Activated CD8-positive, alpha-beta memory T cell treated with anti-CD3 and anti-CD28 coated beads, Interleukin-2, amount 50 U/mL, for 24 hours (primary cell): Measurements from ENCODE around the gene ERVK3-1.
"Not testable (repeated sequence)": the region's sequence is repeated elsewhere in the genome, so short reads cannot be mapped to it uniquely, and the experiment has no call there.

Source experiments
- DNase-seq: peaks from one replicate; pipeline ENCODE4 v3.0.0-alpha.2; 2020; ENCODE audit errors: extremely low read depth

ERVK3-1 gene

DNA sequence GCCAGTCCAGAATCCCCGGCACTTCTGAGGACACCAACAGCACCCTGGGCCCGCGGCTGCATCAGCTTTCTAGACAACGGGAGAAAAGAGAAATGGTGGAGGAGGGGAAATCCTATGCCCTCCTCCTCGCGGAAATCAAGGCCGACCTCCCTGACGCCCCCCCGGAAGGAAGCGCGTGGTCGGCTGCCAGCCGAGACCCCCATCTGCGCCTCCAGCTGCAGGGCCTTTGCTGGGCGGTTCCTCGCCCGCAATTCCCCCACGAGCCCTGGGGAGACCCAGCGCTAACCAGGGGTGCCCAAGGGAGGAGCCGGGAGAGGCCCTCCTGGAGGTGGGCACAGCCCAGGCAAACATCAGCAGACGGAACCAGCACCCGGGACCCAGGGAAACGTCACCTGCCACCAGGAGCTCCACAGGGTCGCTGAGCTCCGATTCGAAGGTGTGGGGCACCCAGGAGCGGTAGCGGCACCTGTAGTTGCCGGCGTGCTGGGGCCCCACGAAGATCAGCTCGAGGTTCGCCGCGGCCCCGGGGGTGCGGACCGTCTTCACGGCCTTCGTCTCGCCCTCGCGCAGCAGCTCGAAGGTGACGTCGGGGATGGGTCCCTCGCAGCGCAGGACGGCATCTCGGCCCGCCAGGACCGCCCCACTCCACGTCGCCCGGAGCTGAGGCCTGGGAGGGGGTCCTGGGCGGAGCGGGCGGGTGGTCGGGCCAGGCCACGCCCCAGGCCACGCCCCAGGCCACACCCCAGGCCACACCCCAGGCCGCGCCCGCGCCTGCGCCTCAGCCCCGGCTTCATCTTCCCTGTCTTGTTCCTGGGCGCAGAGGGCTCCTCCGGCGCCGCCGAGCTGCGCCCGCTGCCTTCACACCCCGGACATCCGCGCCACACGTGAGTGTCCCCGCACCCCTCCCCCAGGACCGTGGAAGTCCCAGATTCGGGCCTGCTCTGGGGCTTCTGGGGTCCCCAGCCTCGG lies 42.1 kb downstream of the ERVK3-1 start:
- DNase-seq = peak; percentile 20

GRCh38 chr19:58348080-58348479 lies 42.9 kb downstream of the ERVK3-1 start:
- DNase-seq = not testable (repeated sequence)

DNA sequence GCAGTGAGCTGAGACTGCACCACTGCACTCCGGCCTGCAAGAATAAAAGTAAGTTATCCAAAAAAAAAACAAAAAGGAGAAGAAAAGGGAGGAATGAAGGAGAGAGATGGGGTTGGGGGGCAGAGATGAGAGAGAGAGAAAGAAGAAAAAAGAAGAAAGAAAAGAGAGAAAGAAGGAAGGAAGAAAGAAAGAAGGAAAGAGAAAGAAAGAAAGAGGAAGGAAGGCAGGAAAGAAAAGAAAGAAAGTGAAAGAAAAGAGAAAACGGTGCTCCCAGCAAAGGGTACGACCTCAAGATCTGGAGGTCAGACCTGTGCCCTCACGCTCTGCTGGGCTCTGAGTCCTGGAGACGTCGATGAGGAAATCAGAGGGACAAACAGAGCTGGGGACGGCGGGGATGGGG lies 44.4 kb downstream of the ERVK3-1 start:
- no peak for DNase-seq

- no peak for DNase-seq
Measured at GRCh38 chr19:58350001-58350861, 45.1 kb downstream of the ERVK3-1 start.

GRCh38 chr19:58350871-58351557 lies 45.8 kb downstream of the ERVK3-1 start:
- DNase-seq = no peak

DNA sequence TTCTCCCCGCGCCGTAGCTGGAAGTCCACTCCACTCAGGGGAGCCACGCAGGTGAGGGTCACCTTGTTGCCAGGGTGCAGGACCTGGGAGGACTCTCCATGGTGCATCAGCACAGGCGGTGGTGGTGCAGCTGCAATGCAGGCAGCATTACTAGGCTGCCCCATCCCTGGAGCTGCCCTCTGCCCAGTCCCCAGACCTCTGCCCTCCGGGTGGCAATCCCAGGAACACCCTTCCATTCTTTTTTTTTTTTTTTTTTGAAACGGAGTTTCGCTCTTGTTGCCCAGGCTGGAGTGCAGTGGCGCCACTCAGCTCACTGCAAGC lies 46.3 kb downstream of the ERVK3-1 start:
- DNase-seq = no peak

DNA sequence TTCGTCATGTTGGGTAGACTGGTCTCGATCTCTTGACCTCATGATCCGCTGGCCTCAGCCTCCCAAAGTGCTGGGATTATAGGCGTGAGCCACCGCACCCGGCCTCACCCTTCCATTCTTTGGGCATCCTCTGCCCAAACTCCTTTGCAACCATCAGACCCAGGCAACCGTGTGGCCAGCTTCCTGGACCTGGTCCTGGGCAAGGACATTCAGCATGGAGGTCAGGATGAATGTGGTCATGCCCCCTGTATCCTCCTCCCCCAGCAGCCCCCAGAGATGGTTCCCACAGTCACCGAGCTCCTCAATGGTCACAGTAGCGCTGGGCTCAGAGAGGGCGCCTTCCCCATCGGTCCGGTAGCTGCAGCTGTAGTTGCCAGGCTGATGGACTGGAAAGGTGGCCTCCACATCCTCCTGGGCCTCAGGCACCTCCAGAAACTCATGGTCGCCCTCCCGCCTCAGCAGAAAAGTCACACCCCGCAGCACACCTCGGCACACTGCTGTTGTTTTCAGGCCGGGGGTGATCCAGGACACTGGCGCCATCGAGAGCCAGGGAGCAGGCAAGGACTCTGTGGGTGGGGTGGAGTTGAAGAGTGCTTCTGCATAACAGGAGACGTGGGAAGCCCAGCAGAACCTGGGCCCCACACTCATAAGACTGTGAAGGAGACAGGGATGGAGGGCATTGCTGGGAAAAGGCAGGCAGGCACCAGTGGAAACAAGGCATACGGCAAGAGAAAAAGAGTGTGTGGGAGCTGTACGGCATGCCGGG lies 47.0 kb downstream of the ERVK3-1 start:
- no peak for DNase-seq

DNA sequence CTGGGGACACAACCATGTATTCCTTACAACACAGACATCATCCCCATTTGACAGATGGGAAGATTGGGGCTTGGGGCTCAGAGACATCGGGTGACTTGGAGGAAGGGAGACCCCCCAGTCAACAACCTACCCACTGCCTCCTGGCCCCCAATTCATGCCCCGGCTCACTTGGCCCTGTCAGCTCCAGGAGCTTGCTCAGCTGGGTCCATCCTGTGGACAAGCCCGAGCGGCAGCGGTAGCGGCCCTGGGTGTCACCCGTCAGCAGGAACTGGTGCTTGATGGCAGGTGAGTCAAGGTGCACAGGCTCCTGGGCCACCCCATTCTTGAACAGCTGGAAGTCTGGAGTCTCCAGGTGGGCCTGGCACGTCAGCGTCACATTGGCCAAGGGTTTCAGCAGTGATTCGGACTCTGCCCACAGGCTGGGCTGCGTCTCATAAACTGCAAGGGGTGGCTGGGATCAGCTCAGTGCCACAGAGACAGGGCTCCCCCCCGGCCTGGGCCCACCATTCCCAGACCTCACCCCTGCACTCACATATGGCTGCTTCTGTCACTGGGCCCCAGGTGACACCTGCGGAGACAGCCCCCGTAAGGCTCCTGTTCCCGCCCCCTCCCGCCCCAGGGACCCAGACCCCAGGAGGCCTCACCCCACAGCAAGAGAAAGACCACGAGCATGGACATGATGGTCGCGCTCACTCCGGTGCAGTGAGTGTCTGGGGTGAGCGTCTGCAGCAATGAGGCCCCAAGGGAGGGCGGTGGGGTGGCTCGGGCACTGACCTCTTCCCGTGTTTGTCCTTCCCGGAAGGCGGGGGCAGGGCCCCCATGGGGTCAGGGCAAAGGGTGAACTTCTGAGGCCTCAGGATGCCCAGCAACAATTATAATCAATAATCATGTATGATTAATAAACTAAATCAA lies 47.8 kb downstream of the ERVK3-1 start, which contains the start of gene A1BG:
TSS of gene A1BG (minus strand) at position 733 of the 912 bp plus-strand sequence. CDS start at position 678, 55 bp downstream.
- DNase-seq = no peak

DNA sequence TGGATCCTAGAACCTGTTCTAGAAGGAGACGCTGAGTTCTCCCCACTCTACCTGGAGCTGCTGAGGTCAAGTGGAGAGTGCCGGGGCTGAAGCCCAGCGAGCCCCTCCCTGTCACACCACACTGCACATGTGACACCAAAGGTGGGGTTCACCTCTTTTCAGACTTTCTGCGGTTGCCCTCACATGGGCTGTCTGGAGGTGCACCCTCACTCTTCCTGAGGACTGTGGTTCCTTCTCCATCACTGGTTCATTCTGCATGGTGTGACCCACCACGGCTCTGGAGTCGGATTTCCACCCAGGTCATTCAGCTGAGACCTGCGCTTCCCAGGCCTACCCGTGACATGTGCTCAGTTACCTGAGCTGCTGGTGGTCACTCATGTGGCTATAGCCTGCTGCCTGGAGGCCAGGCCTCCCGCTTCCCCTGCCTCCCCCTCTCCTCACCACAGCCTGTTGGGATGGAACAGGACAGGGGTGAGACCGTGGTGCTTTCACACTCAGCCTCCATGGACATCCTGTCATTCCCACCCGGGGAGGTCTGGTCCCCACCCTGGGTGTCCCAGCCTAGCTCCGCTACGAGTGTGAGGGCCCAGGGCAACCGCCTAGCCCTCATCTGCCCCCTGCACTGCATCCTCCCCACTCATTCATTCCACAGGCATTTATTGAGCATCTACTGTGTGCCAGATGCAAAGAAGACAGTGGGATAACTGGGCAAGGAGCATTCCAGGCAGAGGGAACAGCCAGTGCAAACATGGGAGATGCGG lies 48.7 kb downstream of the ERVK3-1 start:
- DNase-seq = no peak

DNA sequence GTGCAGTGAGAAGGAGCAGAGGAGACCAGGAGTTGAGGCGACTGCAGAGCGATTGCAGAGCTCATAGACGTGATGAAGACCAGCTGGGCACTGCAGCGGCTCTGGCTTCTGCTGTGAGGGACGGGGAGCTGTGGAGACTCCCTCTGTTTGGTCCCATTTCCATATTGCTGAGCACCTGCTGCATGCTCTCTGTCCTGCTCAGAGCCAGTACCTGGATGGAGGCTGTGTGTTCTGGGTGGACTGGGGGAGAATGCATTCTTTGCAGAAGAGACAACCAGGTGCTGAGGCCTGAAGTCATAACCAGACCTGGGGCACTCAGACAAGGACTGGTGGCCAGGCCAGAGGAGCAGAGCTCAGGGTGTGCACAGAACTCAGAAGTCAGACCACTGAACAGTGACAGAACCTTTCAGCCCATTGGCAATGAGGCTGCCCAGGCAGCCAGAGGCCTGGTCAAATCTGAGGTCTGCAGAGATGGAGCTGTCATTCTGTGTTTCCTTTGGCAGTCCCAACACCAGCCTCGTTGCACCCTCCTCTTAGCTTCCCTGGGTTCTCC lies 49.4 kb downstream of the ERVK3-1 start:
- no peak for DNase-seq

DNA sequence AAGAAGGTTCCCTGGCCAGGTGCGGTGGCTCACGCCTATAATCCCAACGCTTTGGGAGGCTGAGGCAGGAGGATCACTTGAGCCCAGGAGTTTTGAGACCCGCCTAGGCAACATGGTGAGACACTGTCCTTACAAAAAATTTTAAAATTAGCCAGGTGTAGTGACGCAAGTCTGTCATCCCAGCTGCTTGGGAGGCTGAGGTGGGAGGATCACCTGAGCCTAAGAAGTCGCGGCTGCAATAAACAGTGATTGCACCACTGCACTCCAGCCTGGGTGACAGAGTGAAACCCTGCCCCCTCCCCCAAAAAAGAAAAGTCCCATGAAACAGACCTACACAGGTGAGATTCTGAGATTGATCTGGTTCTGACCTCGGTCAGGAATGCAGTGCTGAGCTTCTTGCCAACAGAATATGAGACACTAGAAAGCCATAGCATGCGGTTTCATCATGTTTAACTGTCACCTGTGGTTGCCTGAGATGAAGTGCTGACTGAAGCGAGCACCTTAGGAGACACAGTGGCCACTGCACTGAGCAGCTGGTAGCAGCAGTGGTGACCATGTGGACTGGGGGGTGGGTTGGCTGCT lies 50.1 kb downstream of the ERVK3-1 start:
- DNase-seq = no peak

DNA sequence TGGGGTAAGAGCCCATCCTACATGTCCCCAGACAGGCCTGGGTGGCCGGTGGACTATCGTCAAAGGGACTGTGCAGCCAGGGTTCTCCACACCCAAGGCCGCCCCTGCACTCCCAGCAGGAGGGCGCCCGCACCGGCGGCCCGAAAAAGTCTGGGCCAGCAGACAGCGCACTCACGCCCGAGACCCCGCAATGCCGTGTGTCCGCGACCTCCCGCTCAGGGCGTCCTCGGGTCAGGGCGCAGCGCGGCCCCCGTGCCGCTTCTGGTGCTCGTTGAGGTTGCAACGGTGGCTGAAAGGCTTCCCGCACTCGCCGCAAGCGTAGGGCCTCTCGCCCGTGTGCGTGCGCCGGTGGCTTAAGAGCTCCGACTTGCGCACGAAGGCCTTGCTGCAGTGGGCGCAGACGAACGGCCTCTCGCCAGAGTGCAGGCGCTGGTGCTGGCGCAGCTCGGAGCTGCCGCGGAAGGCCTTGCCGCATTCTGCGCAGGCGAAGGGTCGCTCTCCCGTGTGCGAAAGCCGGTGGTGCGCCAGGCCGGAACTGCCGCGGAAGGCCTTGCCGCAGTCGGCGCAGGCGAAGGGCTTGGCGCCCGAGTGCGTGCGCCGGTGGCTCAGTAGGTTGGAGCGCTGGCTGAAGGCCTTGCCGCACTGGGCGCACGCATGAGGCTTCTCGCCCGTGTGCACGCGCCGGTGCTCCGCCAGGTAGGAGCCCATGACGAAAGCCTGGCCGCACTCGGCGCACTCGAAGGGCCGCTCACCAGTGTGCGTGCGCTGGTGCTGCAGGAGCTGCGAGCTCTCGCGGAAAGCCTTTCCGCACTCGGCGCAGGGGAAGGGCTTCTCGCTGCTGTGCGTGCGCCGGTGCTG lies 51.0 kb downstream of the ERVK3-1 start:
- DNase-seq = no peak

- DNase-seq = no peak
Measured at GRCh38 chr19:58356766-58357480, 51.7 kb downstream of the ERVK3-1 start.

DNA sequence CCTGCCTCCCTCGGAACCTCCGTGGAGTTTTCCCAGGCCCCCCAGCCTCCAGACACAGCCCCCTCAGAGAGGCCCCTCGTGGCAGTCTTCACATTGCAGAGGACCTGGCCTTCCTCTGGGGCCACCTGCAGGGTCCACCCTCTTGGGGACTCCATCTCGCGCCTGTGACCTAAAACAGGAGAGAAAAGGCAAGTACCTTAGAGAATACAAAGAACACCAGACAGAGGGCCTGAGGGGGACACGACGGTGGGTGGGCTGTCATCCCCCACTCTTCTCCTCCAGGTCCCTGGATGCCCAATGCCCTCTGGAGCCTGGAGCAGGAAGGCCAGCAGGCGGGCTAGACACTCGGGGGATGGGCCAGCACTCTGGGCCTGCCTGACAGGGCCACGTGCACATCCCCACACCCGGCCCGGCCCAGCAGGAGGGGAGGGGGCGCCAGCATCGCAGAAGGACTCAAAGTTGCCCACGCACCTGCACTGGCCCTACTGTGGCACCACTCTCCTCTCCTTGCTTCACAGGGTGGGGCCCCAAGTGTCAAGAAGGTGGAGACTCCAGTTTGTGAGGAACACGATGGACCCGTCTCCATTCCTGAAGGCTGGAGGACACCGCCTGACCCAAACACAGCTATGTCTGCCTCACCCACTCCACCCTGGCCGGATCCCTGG lies 52.4 kb downstream of the ERVK3-1 start:
- DNase-seq = no peak

- no peak for DNase-seq
Measured at GRCh38 chr19:58361900-58362271, 56.7 kb downstream of the ERVK3-1 start.

- DNase-seq = peak; percentile 87
Measured at GRCh38 chr19:58362272-58362994, 57.3 kb downstream of the ERVK3-1 start, which contains the start of gene ZNF497. Gene ZNF497 (minus strand): TSS chr19:58362751. CDS start chr19:58357635, 5,116 bp downstream.
